Sigmoid colon (tissue), 4 donors: ENCODE results near the gene TMEM39B.

Experiments
- CTCF ChIP-seq, 4 experiments: fragments of 450-650 bp in 3 of 4; fragments of 200-600 bp in 1 of 4; IDR thresholded peaks; one replicate each; pipeline ENCODE4 v1.5.1; 2016 to 2019; ENCODE audit warnings: antibody characterized with exemption in 4 of 4, mild to moderate bottlenecking in 3 of 4, moderate library complexity in 2 of 4
- EP300 ChIP-seq, 4 donors: sonication (generic); formaldehyde crosslinking; IDR thresholded peaks; one replicate each; pipeline ENCODE4 v1.6.1; 2017; ENCODE audit warnings: antibody characterized with exemption in 4 of 4

DNA sequence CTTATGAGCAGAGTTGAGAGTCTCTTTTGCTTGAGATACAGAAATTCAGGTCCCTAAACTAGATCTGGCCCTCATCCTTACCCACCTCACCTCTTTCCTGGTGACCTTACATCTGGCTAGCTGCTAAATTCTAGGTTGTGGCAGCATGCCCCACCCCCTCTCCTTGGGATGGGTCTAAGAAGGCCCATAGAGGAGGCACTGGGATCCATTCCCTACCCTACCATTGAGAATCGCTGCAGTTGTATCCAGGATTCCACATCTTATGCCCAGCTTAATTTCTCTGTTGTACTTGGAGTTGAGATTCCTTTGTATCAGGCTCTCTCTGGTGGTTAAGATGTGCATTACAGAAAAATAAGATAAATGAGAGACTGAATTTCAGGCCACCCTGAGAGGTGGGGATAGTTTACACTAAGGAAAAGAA is 9.5 kb upstream of the TMEM39B start:
- TF ChIP-seq CTCF (IDR thresholded peaks at IDR 0.05) (peak; percentile 59 to 71 (median 64)), EP300 (IDR thresholded peaks at IDR 0.05) (no peak)
